ENCODE data around the gene RPGRIP1L.

The RPGRIP1L gene

DNA sequence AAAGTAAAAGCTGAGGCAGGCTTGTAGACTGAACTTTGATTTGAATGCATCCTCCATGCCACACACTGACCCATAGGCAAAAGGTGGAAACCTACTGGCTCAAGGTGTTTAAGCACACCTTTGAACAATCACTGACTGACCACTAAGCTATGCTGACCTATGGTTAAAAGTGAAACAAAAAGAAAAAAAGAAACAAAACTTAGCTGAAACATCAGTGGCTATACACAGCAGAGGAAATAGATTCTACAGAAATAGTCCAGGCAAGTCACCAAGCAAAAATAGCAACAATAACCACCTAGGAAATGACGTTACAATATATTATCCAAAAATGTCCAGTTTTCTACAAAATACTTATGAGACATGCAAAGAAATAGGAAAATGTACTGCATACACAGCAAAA is 60.2 kb downstream of the RPGRIP1L start:
- no peak for DNase-seq

DNA sequence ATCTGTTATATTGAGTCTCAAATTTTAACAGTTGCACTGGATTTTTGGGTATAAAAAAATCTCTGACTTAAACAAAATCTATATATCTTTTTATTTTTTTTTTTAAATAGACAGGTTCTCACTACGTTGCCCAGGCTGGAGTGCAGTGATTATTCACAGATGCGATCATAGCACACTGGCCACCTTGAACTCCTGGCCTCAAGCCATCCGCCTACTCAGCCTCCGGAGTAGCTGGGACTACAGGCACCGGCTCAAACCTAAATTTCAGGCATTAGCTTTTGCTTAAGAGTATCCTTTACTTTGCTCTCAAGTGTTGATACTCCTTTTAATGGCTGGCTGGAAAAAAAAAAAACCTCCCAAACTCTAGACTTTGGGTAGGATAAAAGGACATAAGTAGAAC is 61.6 kb downstream of the RPGRIP1L start:
- DNase-seq: no peak

DNA sequence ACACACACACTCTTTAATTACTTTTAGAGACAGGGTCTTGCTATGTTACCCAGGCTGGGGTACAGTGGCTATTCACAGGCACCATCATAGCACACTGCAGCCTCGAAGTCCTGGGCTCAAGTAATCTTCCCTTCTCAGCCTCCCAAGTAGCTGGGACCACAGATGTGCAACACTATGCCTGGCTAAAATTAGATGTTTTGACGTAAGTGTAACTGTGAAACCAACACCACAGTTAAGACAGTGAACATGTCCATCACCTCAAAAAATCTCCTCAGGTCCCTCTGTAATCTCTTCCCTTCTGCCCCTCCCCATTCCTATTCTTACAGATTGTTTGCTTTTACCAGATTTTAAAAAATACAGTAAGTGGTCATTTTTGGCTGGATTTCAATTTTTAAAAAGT is 66.7 kb downstream of the RPGRIP1L start:
- no peak for DNase-seq

DNA sequence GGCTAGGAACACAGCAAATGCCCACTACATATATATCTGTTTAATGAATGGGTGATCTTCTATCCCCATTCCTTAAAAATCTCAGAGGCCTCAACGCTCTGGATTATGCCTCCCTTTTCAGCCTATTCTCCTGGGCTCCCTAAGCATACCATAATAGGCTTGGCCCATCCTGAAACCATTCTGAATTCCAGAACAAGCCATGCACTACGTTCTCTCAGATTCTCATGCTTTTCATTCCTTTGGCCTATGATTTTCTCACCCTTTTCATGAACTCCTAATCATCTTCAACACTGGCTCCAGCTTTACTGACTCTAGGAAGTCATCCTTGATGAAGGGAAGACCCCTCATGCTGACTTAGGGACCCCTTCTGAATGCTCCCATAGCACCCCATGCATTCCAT is 71.1 kb downstream of the RPGRIP1L start:
- DNase-seq: no peak

DNA sequence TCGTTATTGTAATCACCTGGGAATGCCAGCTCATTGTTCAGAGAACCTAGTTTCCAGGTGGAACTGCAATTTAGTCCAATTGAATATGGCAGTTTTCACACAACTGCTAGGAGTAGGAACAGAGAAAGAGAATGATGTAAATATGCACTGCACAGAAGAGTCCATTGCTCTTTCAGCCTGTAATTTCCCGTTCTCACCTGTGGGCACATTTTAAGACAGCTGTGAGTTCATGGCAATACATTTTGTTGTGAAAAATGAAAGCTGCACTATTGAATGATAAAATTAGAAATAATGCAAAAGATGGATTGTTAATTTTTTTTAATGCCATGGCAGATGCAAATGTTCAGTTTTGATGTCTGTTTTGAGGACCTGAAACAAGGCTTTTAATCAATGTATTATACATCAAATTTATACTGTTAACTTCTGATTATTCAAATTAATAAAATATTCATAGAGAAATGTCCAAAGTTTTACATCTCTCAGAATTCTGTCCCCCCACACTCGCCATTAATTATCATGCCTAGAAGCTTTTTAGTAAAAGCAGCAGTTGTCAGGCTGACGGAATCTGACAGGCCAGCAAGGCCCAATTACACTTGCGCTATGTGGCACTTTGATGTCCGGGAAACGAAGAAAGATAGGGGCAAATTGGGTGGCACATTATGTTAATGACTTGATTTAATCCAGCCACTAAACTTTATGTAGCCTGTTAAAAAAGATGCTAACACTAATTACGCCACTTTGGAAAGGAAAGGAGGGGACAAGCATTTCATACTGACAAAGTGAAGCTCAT is 72.2 kb downstream of the RPGRIP1L start:
- no peak for DNase-seq

- DNase-seq: no peak
Observed at GRCh38 chr16:53629607-53630312, 73.9 kb downstream of the RPGRIP1L start.

GRCh38 chr16:53629151-53629550 is 74.5 kb downstream of the RPGRIP1L start:
- DNase-seq: no peak

- no peak for DNase-seq
Observed at GRCh38 chr16:53626811-53627210, 76.8 kb downstream of the RPGRIP1L start.

GRCh38 chr16:53626161-53626560 is 77.5 kb downstream of the RPGRIP1L start:
- DNase-seq: no peak

DNA sequence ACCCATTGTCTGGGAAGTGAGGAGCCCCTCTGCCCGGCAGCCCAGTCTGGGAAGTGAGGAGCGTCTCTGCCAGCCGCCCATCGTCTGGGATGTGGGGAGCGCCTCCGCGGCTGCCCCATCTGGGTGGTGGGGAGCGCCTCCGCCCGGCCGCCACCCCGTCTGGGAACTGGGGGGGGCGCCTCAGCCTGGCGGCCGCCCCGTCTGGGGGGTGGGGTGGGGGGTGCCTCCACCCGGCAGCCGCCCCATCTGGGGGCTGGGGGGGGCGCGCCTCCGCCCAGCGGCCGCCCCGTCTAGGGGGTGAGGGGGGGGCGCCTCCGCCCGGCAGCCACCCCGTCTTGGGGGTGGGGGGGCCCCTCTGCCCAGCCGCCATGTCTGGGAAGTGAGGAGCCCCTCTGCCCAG is 78.4 kb downstream of the RPGRIP1L start:
- no peak for DNase-seq

DNA sequence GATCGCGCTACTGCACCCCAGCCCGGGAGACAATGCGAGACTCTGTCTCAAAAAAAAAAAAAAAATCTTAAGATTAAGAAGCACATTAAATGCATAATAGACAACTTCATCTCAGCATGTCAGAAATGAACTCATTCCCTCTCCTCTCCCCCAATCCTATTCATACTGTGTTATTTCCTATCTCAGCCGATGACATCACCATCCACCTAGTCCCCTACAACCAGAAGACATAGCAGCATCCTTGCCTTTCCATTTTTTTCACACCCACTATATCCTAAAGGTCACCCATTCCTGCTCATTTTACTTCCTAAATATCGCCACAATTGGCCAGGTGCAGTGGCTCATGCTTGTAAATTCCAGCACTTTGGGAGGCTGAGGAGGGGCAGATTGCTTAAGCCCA is 81.3 kb downstream of the RPGRIP1L start:
- no peak for DNase-seq

GRCh38 chr16:53620476-53620875 is 83.2 kb downstream of the RPGRIP1L start:
- no peak for DNase-seq

DNA sequence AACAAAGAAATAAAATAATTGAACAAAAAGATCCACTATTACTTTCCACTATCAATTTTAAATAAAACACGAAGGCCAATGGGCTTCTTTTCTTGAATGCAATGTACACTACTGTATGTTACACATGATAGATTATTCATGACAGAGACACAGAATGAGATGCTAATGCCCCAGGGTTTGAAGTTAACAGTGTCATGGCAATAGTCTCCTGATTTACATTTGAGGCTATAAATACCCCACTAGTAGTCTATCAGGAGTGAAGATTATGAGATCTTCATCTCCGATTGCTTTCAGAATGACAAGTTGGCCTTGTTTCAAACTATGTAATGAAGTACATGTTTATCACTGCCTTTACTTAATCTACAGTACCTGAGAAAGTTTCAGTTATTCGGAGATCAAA is 84.4 kb downstream of the RPGRIP1L start:
- no peak for DNase-seq

DNA sequence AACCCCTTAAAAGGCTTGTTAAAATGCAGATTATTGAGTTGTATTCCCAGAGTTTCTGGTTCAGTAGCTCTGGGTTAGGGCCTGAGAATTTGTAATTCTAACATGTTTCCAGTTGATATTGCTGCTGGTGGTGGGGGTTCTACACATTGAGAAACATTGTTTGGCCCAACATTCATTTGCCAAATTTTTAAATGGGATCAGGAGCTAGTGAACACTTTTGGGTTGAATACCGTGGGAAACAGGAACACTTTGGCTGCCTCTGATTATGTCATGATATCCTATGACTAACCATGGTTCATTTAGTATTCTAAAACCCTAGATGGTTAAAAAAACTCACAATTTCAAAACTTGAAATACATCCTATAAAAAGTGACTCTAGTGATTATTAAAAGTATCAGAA is 89.3 kb downstream of the RPGRIP1L start:
- DNase-seq: no peak

DNA sequence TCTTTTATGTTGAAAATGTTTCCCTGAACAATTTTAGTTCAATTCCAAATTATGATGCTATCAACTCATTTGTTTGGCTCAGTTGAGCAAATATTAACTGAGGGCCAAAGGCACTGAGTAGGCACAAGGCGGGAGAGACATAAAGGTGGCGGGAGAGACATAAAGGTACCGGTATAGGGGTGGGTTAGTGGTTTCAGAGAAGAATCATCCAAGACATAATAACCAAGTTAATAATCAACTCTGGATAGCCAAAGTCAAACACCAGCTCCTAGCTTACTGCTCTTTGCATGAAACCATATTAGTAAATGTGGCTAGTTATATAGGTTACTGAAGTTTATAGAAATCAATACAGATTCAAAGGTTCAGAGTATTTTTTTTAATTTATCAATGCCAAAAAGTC is 91.7 kb downstream of the RPGRIP1L start:
- DNase-seq: no peak

DNA sequence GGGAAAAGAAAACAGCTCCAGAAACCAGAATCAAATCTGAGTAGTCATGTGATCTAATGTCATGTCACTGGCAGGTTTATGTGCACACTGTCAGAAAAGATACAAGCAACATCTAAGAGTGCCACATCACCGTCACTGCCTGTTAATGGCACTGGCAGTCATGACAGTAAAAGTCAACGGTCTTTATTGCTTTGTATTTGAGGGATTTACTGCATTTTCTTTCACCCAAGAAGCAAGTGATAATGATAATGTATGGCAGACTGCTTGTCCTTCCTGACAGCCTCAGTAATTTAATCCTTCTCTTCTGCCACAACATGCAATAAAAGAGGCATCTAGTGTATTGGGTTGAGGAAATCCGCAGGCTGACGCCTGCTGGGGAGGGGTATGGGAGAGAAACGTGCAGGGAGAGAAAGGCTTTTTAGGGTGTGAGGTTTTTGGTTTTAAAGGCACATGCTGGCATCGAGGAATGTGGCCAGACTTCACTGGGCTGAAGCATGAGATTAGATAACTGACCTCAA is 92.4 kb downstream of the RPGRIP1L start:
- no peak for DNase-seq

- DNase-seq: no peak
Observed at GRCh38 chr16:53609536-53609935, 94.1 kb downstream of the RPGRIP1L start.

GRCh38 chr16:53608094-53608493 is 95.6 kb downstream of the RPGRIP1L start:
- DNase-seq: no peak

DNA sequence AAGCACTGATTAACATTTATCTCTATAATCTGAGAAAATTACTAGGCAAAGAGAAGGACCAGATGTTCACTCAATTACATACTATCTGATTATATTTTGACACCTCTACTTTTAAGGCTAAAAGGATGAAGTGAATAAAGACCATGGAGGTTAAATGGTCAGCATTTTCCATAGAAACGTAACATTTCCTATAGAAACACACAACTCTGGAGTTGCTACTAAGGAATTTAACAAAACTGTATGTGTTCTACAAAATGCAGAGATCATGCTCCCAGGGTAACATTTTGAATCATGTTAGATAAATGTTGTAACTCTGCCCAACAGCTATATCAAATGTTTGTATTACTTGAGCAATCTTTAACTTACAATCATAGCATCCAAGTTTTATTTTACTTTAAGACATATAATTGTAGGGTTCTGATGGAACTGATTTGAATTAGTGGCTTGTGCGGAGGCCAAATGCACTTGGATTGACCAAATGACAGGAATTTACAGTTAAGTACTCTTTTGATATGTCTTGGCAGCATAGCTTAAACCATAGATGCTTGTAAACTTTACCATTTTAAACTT is 97.7 kb downstream of the RPGRIP1L start:
- no peak for DNase-seq

GRCh38 chr16:53605356-53605755 is 98.3 kb downstream of the RPGRIP1L start:
- DNase-seq: no peak

GRCh38 chr16:53601961-53602360 is 101.7 kb downstream of the RPGRIP1L start:
- DNase-seq: no peak

DNA sequence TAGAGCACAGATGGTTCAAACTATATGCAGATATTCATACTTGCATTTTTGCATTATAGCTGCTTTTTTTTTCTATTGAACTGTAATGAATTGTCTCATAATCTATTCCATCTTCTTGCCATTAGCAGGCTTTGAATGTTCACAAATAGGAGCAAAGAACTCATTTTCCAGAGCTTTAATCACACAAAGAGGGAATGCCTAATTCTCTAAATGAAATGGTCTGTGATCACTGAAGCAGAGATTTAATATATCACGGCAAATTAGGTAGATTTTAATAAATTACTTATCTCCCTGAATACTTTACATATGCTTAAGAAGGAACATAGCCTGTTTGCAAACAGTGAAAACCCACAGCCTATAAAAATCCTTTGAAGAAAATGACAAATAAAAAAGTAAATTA is 103.0 kb downstream of the RPGRIP1L start:
- no peak for DNase-seq

DNA sequence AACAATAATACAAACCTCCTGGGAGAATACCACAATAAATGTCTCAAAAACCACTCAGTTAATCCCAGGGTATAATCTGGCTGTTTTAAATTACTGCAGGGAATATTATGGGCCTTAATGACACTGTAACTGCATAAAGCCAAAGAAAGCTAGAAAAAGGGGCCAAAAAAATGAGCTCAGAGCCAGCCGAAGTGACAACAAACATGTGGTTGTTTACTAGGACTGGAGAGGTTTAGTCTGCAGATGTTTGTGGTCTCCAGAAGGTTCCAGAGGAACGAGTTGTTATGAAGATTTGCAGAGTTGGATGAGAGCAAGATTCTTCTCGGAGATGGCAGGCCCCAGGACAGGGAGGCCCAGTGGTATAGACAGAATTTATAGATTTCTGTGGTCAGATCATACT is 103.5 kb downstream of the RPGRIP1L start:
- no peak for DNase-seq

DNA sequence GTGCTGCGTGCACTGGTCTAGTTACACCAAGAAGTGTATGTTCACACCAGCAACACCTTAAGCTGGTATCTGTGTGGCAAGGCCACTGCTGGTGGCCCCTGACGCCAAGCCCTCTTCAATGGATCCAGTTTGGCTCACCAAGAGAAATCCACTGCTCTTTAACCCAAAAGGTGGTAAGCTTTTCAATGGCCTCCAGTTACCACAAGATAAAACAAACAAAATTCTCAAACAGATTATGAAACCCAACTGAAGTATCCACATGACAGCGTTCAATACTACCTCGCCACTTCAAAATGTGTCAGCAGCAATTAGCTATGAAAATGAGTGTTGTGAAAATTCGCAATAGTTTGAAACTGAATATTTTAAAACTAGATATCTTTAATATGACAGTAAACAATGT is 104.1 kb downstream of the RPGRIP1L start:
- no peak for DNase-seq

All from activated CD4-positive, CD25-positive, alpha-beta regulatory T cell treated with anti-CD3 and anti-CD28 coated beads, Interleukin-2, amount 50 U/mL, for 72 hours (primary cell).